ENCODE data around the gene KCNJ15.
"Not testable (repeated sequence)": the region's sequence is repeated elsewhere in the genome, so short reads cannot be mapped to it uniquely, and the experiment has no call there.

Gene KCNJ15

GRCh38 chr21:38256599-38257302 lies at the start of gene KCNJ15:
TSS of gene KCNJ15 (plus strand) at chr21:38256991. CDS start at chr21:38299262, 42,271 bp downstream.
- no peak for DNase-seq

DNA sequence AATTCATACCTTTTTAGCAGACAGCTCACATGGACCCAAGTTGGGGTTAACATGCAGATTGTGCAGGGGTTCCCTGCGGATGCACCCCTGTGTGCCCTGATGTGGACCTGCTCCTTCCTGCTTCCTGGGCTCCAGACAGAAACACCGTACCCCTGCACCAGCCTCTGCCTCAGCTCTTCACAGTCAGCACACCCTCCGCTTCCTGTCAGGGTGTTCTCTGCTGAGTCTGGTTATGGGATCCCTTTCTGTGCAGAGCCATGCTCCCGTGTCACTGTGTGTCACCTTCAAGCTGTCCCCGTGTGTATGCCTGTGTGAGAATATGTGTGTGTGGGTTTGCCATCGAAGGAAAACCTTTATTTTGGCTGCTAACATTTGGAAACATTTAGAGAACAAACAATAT lies 48.7 kb upstream of the KCNJ15 start:
- no peak for DNase-seq

DNA sequence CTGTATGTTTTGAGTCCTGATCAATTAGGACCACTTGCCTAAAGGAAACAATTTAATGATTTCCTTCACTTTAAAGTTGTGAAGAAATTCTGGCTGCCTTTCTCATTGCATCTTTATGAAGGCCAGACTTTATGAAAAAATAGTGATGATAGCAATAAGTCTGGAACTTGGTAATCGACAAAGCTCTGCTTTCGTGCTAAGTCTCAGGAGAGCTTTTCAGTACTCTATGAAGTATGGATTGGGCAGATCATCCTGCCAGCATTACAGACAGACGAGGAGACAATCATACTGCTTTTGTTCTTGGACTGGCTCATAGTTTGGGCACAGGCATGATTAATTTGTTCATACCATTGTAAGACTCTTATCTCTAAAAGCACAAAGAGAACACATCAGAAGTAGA lies 45.5 kb upstream of the KCNJ15 start:
- no peak for DNase-seq

- no peak for DNase-seq
Measured at GRCh38 chr21:38212706-38213105, 44.1 kb upstream of the KCNJ15 start.

- DNase-seq, result peak; percentile 85 to 92 (median 86)
Measured at GRCh38 chr21:38219049-38219628, 37.7 kb upstream of the KCNJ15 start.

DNA sequence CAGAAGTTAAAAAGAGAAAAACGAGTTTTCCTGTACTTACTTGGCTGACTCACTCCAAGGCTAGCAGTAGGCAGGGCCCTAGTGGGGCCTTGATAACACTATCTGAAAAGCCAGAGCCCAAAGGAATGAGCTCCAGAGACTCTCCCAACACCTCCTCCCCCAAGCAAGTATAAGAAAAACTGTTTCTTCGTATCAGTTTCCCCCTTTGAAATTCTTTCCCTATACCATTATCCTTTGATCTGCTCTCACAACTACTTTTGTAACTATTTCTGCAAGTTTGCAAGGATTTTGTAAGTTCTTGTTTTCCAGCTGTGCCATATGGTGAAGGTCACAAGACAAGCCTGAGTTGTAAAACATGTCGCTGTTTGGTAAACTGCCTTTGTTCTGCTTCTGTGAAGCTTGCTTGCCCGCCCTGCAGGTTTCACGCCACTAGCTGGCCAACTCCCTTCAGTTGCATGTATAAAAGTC lies 36.5 kb upstream of the KCNJ15 start:
- DNase-seq, result peak in 1 of 3 donors; percentile 17

DNA sequence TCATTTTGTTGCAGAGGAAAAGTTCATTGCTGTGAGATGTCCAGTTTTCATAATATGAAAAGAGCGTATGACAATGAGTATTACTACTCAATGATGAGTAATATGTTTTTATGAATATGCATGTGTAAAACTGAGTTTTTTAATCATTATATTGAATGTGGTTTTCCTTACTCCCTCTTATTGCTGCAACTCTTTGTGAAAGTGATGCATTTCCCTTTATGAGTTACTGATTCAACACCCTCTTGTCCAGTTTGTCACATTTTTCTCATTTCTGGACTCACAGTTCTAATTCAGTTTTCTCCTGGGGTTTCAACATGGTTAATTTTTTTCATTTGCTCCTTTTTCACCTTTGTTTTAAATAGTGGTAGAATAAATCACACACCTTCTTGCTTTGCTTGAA lies 35.2 kb upstream of the KCNJ15 start:
- DNase-seq, result peak; percentile 28 to 82 (median 61)

DNA sequence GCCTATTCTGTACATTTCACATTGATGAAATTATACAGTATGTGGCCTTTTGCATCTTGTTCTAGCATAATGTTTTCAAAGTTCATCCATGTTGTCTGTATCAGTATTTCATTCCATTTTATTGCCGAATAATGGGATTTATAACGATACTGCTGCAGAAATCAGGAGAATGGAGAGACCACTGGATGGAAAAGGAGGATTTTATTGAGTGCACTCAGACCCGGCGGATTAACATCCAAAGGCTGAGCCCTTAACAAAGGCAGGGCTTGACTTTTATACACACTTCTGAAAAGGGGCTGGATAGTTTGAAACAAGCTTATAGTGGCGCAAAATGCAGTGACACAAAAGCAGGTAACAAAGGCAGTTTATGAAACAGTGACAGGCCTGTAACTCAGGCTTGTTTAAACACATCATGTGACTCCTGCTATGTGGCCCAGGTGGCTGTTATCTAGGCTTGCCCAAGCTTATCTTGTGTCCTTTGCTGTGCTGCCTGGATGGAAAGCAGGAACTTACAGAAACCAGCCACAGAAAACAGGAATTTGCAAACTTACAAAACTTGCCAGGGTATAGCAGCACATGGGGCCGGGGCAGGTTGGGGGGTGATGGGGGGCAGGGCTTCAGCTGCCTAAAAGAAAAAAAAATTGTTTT lies 32.8 kb upstream of the KCNJ15 start:
- DNase-seq, result peak in 1 of 3 donors; percentile 51

GRCh38 chr21:38227401-38227800 lies 29.4 kb upstream of the KCNJ15 start:
- no peak for DNase-seq

DNA sequence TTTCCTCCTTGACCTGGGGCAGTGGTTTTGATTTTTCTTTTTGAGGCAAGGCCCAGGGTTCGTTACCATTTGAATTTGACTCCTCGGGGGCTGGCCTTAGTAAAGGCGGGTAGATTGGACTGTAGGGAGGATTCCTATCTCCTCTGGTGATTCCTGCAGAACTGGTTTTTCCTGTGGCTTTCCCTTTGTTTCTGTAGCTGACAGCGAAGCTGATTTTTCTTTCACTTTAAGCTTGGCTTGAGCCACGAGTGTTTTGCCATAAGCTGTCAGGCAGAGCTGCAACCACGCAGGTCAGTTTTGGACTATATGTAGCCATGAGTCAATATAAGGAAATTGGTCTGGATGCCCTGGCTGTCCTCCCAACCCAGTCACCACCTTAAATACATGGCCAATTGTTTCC lies 28.7 kb upstream of the KCNJ15 start:
- DNase-seq, result no peak

GRCh38 chr21:38228537-38228936 lies 28.3 kb upstream of the KCNJ15 start:
- DNase-seq, result peak in 1 of 3 donors; percentile 31

- DNase-seq, result no peak
Measured at GRCh38 chr21:38229260-38229877, 27.4 kb upstream of the KCNJ15 start.

DNA sequence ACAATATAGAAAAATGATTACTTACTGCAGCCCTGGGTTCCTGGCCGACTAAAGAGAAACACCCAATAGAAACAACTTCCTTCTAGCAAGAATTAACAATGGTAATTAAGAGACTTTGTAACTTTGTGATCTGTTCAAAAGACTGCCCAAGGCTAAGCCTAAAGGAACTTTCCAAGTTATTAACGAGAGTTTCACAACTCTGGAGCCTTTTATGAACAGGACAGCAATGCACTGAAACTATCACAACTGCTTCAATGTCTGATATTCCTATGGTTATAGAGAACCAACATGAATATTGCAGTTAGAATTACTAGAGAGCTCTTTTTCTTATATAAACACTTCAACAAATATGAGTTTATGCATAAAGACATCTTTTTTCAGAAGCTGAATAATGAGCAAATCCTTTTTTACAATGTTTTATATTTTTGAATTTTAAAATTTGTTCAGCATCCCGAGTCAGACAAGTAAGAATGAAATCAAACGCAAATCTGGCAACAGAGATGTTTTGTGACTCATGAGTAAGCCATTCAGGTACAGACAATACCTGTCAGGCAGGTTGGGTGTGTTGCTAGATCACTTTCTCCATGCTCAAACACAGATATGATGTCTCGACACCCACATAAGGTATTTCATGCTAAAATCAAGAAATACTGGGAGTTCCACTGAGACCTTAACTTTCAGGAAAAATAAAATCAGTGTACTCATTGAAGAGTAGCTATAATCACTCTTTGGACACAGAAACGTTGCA lies 22.2 kb upstream of the KCNJ15 start:
- no peak for DNase-seq

GRCh38 chr21:38235251-38235650 lies 21.5 kb upstream of the KCNJ15 start:
- DNase-seq, result not testable (repeated sequence)

- DNase-seq, result no peak
Measured at GRCh38 chr21:38236232-38236631, 20.6 kb upstream of the KCNJ15 start.

GRCh38 chr21:38239672-38240071 lies 17.1 kb upstream of the KCNJ15 start:
- no peak for DNase-seq

GRCh38 chr21:38240129-38240528 lies 16.7 kb upstream of the KCNJ15 start:
- no peak for DNase-seq

- no peak for DNase-seq
Measured at GRCh38 chr21:38241029-38241740, 15.6 kb upstream of the KCNJ15 start.

DNA sequence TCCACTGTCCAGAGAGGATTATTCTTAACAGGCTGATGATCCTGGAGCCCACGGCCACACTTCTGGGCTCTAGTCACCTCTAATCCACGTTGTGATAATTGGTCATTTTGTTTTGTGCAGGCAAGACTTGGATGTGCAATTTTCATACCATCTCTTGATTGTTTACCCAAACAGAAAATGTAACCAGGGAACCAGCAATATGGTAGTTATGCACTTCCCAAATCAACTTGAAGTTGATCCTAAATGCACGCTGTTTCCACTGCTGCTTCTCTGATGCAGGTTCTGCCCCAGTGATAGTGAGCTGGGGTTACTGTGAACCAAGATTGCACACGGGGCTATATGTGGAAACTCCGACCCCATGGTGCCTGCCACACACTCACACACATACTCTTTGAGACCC lies 14.7 kb upstream of the KCNJ15 start:
- DNase-seq, result no peak

GRCh38 chr21:38243732-38244406 lies 12.9 kb upstream of the KCNJ15 start:
- no peak for DNase-seq

- no peak for DNase-seq
Measured at GRCh38 chr21:38244407-38244787, 12.4 kb upstream of the KCNJ15 start.

All from suppressor macrophage treated with lipopolysaccharide for 1 hour (primary cell).